ENCODE results near the gene NEURL1B. TPM values are rescaled to one million over a fixed set of nuclear protein-coding genes. Genes with fewer than 3 reads are reported as not detected.

NEURL1B gene
- total RNA-seq, 1 donor from 2014 or later = 131 TPM

GRCh38 chr5:172731680-172732074 lies 90.6 kb downstream of the NEURL1B start:
- H3K4me1 ChIP-seq = peaks cover 23 to 37% of the 10 kb centered on the region in 2 donors
- H3K4me3 ChIP-seq = no peak overlapping the region
- no peaks in the 10 kb centered on the region for H3K27me3 ChIP-seq
- intact Hi-C loops (cut with DNase I) = loop anchor here (2.0 to 5.0 kb wide), 3 partner anchors 13 to 141 kb away; no protein-coding TSS in a partner anchor
- no peak for DNase-seq (ENCODE audit: low spot score in 2 of 2)
- no peaks in the 10 kb centered on the region for H3K36me3 ChIP-seq
- H3K9me3 ChIP-seq = no peaks in the 10 kb centered on the region
- H3K27ac ChIP-seq = peak overlapping the region; percentile 96 to 97
- no peak for TF ChIP-seq CTCF (IDR thresholded peaks at IDR 0.05)

DNA sequence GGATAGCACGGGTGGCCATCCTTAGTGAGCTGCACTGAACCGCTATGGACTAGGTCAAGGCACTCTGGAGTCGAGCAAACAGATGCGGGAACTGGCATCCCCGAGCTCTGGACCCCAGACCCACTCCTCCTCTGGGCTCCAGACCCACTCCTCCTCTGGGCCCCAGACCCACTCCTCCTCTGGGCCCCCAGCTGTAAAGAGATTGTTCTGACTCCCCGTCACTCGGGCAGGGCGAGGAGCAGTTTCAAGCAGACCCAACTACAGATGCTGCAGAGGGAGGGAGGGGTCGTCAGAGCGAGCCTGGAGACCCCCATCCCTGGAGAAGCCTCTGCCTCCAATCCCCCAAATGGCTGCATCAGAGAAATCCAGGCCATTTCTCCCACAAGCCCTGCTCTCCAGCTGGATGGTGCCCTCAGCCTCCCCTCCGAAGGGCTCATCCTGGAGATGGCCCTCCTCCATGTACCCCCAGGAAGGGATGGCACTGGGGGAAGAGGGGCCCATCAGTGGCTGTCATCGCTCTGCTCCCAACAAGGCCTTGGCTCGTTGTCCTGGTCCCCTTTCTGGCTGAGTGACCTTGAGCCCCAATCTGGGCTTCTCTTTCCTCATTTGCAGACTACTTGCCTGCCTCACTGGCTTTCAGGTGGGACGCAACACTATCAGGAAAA lies 91.3 kb downstream of the NEURL1B start:
- Histone ChIP-seq H3K36me3 (no peaks in the 10 kb centered on the region), H3K27me3 (no peaks in the 10 kb centered on the region), H3K27ac (peak overlapping the region; percentile 96 to 97), H3K4me1 (peaks cover 23 to 37% of the 10 kb centered on the region in 2 donors), H3K9me3 (no peaks in the 10 kb centered on the region), H3K4me3 (no peak overlapping the region)
- intact Hi-C loops (cut with DNase I) = loop anchor here (2.0 to 5.0 kb wide), 3 partner anchors 14 to 140 kb away; no protein-coding TSS in a partner anchor
- no peak for TF ChIP-seq CTCF (IDR thresholded peaks at IDR 0.05)
- no peak for DNase-seq (ENCODE audit: low spot score in 2 of 2)

DNA sequence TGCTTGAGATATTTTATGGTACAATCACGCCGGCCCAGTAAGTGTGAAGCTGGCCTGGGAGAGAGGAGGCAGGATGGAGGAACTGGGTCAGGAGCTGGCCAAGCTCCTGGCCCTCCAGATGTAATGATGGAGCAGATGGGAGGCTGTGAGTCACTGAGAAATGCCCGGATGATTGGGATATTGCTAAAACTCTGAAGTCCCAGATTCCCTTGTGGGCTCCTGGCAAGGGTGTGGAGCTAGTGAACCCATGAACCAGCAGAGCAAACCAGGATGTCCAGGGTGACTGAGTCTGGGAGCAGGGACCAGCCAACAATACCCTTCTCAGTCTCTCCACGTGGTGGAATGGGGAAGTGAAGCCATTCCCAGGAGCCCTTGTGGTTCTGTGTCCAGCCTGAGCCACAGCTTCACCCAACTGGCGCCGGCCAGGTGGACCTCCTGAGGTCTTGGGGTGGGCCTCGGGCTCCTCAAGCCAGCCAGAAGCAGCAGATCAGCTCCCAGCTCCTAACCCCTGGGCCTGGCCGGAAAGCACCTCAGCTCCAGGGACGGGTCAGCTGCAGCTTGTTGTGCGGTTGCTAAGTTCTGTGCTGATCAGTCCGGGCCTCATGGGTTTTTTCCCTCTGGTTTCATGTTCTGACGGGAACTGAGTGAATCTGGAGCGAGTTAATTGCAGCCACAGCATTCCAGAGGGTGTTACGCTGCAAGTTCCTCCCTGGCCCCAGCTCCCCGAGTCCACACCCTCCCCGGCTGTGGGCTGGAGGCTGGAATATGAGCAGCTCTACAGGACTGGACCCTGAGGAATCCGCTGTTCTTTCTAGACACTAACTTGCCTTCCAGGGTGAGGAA lies 92.3 kb downstream of the NEURL1B start:
- no peaks in the 10 kb centered on the region for H3K9me3 ChIP-seq
- peak overlapping the region; percentile 96 to 97 for H3K27ac ChIP-seq
- H3K4me1 ChIP-seq = peaks cover 23 to 37% of the 10 kb centered on the region in 2 donors
- intact Hi-C loops (cut with DNase I) = loop anchor here (1.0 to 5.0 kb wide), 5 partner anchors 11 to 139 kb away; no protein-coding TSS in a partner anchor
- peak overlapping the region in 1 of 2 donors; percentile 34 for H3K4me3 ChIP-seq
- no peaks in the 10 kb centered on the region for H3K36me3 ChIP-seq
- no peaks in the 10 kb centered on the region for H3K27me3 ChIP-seq
- no peak for TF ChIP-seq CTCF (IDR thresholded peaks at IDR 0.05)
- DNase-seq (ENCODE audit: low spot score in 2 of 2) = peak; percentile 71 to 97

DNA sequence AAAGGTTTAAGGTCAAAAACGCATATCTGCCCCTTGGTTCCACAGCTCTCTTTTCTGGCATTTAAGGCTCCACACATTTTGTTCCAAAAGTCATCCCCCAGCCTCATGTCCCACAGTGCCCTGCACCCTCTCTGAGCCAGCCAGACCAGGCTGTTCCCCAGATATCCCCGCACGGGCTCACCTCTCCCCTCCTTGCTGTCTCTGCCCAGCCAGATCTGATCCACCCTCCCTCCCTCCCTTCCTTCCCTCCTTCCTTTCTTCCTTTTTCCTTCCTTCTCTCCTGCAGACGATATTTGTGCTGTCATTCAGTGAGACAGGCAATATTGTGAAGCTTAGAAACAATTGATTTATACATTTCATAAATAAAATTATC lies 92.9 kb downstream of the NEURL1B start:
- intact Hi-C loops (cut with DNase I) = loop anchor here (1.0 to 5.0 kb wide), 5 partner anchors 12 to 138 kb away; no protein-coding TSS in a partner anchor
- Histone ChIP-seq H3K27ac (peak overlapping the region; percentile 96 to 97), H3K4me1 (peaks cover 25 to 39% of the 10 kb centered on the region in 2 donors), H3K4me3 (peak overlapping the region in 1 of 2 donors; percentile 34), H3K9me3 (no peaks in the 10 kb centered on the region), H3K36me3 (no peaks in the 10 kb centered on the region), H3K27me3 (no peaks in the 10 kb centered on the region)
- no peak for TF ChIP-seq CTCF (IDR thresholded peaks at IDR 0.05)
- DNase-seq (ENCODE audit: low spot score in 2 of 2) = no peak

- no peak for TF ChIP-seq CTCF (IDR thresholded peaks at IDR 0.05)
- Histone ChIP-seq H3K4me3 (no peak overlapping the region), H3K27me3 (no peaks in the 10 kb centered on the region), H3K36me3 (no peaks in the 10 kb centered on the region), H3K27ac (peak overlapping the region; percentile 96 to 97), H3K4me1 (peaks cover 38 to 51% of the 10 kb centered on the region in 2 donors), H3K9me3 (no peaks in the 10 kb centered on the region)
- intact Hi-C loops (cut with DNase I) = no loop called here
- DNase-seq (ENCODE audit: low spot score in 2 of 2) = no peak
Observed at GRCh38 chr5:172735141-172735831, 94.2 kb downstream of the NEURL1B start.

Measured in ascending aorta (tissue), 2 donors.